WTC11 (cell line): ENCODE results near the gene SLC66A2.

Source experiments
- CREB1 ChIP-seq: sonication (generic); formaldehyde crosslinking; IDR thresholded peaks from 2 replicates; pipeline ENCODE4 v1.8.0; 2023; ENCODE audit warnings: mild to moderate bottlenecking, missing genetic modification reagents
- ELF4 ChIP-seq: sonication (generic); formaldehyde crosslinking; IDR thresholded peaks from 2 replicates; pipeline ENCODE4 v1.8.1; 2022; ENCODE audit warnings: low read depth, mild to moderate bottlenecking, moderate library complexity, missing genetic modification reagents
- JUN ChIP-seq: sonication (generic); formaldehyde crosslinking; IDR thresholded peaks from 2 replicates; pipeline ENCODE4 v1.8.0; 2023; ENCODE audit warnings: mild to moderate bottlenecking, missing genetic modification reagents
- NFYB ChIP-seq: sonication (generic); formaldehyde crosslinking; conservative IDR thresholded peaks from 2 replicates; pipeline ENCODE4 v1.8.0; 2022; ENCODE audit warnings: low read depth, missing genetic modification reagents
- ZBTB21 ChIP-seq: sonication (generic); formaldehyde crosslinking; IDR thresholded peaks from 2 replicates; pipeline ENCODE4 v1.8.1; 2023; ENCODE audit warnings: mild to moderate bottlenecking, missing genetic modification reagents, borderline replicate concordance
- ZNF121 ChIP-seq: sonication (generic); formaldehyde crosslinking; IDR thresholded peaks from 2 replicates; pipeline ENCODE4 v1.8.0; 2023; ENCODE audit warnings: missing genetic modification reagents
- TF ChIP-seq, protein P1 (sequence below): fragments of 200-600 bp; IDR thresholded peaks from 2 replicates; pipeline ENCODE4 v1.8.0; 2022; ENCODE audit warnings: antibody characterized with exemption
- TF ChIP-seq, protein P2 (sequence below): sonication (generic); formaldehyde crosslinking; IDR thresholded peaks from 2 replicates; pipeline ENCODE4 v1.8.0; 2022; ENCODE audit warnings: mild to moderate bottlenecking, missing genetic modification reagents
- TF ChIP-seq, protein P3 (sequence below): sonication (generic); formaldehyde crosslinking; IDR thresholded peaks from 2 replicates; pipeline ENCODE4 v1.8.1; 2022; ENCODE audit warnings: low read depth, mild to moderate bottlenecking, moderate library complexity, missing genetic modification reagents, borderline replicate concordance

DNA sequence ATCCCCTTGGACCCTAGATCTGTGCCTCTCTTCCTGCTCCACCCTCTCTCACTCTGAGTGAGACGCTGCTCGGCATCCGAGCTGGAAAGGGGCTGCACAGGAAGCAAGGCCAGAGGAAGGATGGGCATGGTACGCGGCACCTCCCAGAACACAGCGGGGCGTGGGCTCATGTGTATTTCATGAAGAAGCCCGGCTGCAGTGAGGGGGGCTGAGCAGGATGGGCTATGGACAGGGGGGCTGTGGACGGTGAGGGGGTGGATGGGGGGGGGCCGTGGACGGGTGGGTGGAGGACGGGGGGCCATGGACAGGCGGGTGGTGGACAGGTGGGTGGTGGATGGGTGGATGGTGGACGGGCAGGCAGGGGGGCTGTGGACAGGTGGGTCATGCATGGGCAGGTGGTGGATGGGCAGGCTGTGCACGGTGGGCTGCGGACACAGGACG, 28.5 kb downstream of the SLC66A2 start:
- TF ChIP-seq, protein P1, sequence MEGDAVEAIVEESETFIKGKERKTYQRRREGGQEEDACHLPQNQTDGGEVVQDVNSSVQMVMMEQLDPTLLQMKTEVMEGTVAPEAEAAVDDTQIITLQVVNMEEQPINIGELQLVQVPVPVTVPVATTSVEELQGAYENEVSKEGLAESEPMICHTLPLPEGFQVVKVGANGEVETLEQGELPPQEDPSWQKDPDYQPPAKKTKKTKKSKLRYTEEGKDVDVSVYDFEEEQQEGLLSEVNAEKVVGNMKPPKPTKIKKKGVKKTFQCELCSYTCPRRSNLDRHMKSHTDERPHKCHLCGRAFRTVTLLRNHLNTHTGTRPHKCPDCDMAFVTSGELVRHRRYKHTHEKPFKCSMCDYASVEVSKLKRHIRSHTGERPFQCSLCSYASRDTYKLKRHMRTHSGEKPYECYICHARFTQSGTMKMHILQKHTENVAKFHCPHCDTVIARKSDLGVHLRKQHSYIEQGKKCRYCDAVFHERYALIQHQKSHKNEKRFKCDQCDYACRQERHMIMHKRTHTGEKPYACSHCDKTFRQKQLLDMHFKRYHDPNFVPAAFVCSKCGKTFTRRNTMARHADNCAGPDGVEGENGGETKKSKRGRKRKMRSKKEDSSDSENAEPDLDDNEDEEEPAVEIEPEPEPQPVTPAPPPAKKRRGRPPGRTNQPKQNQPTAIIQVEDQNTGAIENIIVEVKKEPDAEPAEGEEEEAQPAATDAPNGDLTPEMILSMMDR = no peak
- TF ChIP-seq NFYB (no peak), JUN (no peak), CREB1 (CRISPR knock-in tag) (no peak), ZBTB21 (no peak), ELF4 (CRISPR knock-in tag) (no peak), ZNF121 (CRISPR knock-in tag) (no peak)
- TF ChIP-seq, protein P2, sequence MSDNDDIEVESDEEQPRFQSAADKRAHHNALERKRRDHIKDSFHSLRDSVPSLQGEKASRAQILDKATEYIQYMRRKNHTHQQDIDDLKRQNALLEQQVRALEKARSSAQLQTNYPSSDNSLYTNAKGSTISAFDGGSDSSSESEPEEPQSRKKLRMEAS (CRISPR knock-in tag) = no peak
- TF ChIP-seq, protein P3, sequence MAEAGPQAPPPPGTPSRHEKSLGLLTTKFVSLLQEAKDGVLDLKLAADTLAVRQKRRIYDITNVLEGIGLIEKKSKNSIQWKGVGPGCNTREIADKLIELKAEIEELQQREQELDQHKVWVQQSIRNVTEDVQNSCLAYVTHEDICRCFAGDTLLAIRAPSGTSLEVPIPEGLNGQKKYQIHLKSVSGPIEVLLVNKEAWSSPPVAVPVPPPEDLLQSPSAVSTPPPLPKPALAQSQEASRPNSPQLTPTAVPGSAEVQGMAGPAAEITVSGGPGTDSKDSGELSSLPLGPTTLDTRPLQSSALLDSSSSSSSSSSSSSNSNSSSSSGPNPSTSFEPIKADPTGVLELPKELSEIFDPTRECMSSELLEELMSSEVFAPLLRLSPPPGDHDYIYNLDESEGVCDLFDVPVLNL (CRISPR knock-in tag) = no peak
